Stimulated activated CD4-positive, alpha-beta T cell treated with anti-CD3 and anti-CD28 coated beads, Interleukin-2, amount 100 ng/mL, for 4 hours (primary cell): ENCODE results near the gene C7.
"Not testable (repeated sequence)": the region's sequence is repeated elsewhere in the genome, so short reads cannot be mapped to it uniquely, and the experiment has no call there.

Source experiments
- DNase-seq: peaks from one replicate; pipeline ENCODE4 v3.0.0-alpha.2; 2020; ENCODE audit warnings: low read depth

C7 gene

GRCh38 chr5:40991168-40991980 is 82.1 kb downstream of the C7 start:
- no peak for DNase-seq

- DNase-seq = no peak
Measured at GRCh38 chr5:40991981-40992559, 82.8 kb downstream of the C7 start.

GRCh38 chr5:40995801-40996586 is 86.7 kb downstream of the C7 start:
- no peak for DNase-seq

GRCh38 chr5:40999142-40999541 is 89.8 kb downstream of the C7 start:
- DNase-seq = no peak

- DNase-seq = no peak
Measured at GRCh38 chr5:40999966-41000365, 90.7 kb downstream of the C7 start.

- DNase-seq = no peak
Measured at GRCh38 chr5:41003670-41004376, 94.5 kb downstream of the C7 start.

- DNase-seq = no peak
Measured at GRCh38 chr5:41004931-41005330, 95.6 kb downstream of the C7 start.

GRCh38 chr5:41009232-41009631 is 99.9 kb downstream of the C7 start:
- no peak for DNase-seq

- no peak for DNase-seq
Measured at GRCh38 chr5:41010572-41010971, 101.3 kb downstream of the C7 start.

- no peak for DNase-seq
Measured at GRCh38 chr5:41012318-41012717, 103.0 kb downstream of the C7 start.

GRCh38 chr5:41022600-41022999 is 113.3 kb downstream of the C7 start:
- not testable (repeated sequence) for DNase-seq
